Esophagus muscularis mucosa (tissue), 3 donors: Measurements from ENCODE around the gene DEPDC4.

ENCODE experiments used
- POLR2A ChIP-seq: fragments of 450-650 bp; IDR thresholded peaks from one replicate; pipeline ENCODE4 v1.6.1; 2017; ENCODE audit warnings: antibody characterized with exemption, moderate library complexity, mild to moderate bottlenecking, low read depth
- TF ChIP-seq, protein P1 (sequence below), 3 experiments: fragments of 200-600 bp in 2 of 3; fragments of 450-650 bp in 1 of 3; sonication (generic) in 2 of 3; IDR thresholded peaks; one replicate each; pipeline ENCODE4 v1.5.1; 2017 to 2019; ENCODE audit warnings: antibody characterized with exemption in 3 of 3, mild to moderate bottlenecking in 2 of 3, moderate library complexity in 1 of 3

DNA sequence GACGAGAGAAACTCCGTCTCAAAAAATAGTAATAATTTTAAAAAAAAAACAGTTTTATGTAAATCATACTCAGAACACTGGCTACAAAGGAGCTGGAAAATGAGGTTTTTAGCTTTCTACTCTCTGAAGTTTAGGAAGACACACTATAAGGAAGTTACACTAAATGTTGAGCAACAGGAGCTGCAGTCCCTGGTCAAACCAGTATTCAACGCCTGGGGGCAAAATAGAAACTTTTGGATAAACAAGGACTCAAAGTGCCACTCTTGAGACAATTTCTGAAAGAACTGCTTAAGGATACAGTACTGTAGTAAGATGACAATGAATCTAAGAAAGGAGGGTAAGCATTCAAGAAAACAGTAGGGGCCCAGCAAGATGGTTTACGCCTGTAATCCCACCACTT lies 37.0 kb downstream of the DEPDC4 start:
- TF ChIP-seq, protein P1, sequence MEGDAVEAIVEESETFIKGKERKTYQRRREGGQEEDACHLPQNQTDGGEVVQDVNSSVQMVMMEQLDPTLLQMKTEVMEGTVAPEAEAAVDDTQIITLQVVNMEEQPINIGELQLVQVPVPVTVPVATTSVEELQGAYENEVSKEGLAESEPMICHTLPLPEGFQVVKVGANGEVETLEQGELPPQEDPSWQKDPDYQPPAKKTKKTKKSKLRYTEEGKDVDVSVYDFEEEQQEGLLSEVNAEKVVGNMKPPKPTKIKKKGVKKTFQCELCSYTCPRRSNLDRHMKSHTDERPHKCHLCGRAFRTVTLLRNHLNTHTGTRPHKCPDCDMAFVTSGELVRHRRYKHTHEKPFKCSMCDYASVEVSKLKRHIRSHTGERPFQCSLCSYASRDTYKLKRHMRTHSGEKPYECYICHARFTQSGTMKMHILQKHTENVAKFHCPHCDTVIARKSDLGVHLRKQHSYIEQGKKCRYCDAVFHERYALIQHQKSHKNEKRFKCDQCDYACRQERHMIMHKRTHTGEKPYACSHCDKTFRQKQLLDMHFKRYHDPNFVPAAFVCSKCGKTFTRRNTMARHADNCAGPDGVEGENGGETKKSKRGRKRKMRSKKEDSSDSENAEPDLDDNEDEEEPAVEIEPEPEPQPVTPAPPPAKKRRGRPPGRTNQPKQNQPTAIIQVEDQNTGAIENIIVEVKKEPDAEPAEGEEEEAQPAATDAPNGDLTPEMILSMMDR (IDR thresholded peaks at IDR 0.05): no peak
- no peak for TF ChIP-seq POLR2A
